ENCODE measurements around the gene RAD51B. TPM values are rescaled to one million over a fixed set of nuclear protein-coding genes. Genes with fewer than 3 reads are reported as not detected.

Gene RAD51B
- polyA plus RNA-seq, 1 experiment: 6.6 TPM

DNA sequence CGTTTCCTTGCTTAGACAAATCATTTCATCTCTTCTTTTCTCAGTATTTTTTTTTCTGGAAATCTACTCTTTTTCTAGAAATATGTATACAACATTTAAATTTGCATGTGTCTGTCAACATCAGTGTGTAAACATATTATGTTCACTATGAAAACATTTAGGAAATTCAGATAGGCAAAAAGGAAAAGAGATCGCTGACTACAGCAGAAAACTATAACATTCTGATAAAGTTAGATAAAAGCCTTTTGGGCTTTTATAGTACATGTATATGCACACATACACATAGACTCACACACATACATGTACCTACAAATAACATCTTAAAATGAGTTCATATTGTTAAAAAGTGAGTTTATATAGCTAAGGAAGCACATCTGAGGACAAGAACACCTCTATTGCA, 142.1 kb downstream of the RAD51B start:
- no peak overlapping the region for H3K27ac ChIP-seq (ENCODE audit: low read depth, low read length)
- H3K9me3 ChIP-seq (ENCODE audit: control insufficient read depth, insufficient read depth, low read length): no peaks in the 10 kb centered on the region
- TF ChIP-seq, protein P1, sequence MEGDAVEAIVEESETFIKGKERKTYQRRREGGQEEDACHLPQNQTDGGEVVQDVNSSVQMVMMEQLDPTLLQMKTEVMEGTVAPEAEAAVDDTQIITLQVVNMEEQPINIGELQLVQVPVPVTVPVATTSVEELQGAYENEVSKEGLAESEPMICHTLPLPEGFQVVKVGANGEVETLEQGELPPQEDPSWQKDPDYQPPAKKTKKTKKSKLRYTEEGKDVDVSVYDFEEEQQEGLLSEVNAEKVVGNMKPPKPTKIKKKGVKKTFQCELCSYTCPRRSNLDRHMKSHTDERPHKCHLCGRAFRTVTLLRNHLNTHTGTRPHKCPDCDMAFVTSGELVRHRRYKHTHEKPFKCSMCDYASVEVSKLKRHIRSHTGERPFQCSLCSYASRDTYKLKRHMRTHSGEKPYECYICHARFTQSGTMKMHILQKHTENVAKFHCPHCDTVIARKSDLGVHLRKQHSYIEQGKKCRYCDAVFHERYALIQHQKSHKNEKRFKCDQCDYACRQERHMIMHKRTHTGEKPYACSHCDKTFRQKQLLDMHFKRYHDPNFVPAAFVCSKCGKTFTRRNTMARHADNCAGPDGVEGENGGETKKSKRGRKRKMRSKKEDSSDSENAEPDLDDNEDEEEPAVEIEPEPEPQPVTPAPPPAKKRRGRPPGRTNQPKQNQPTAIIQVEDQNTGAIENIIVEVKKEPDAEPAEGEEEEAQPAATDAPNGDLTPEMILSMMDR (IDR thresholded peaks at IDR 0.05; ENCODE audit: low read depth, low read length): no peak
- H3K27me3 ChIP-seq (ENCODE audit: control insufficient read depth, insufficient read depth, low read length): no peaks in the 10 kb centered on the region
- CTCF ChIA-PET: no interaction called here
- DNase-seq (ENCODE audit: low read depth, low spot score): no peak
- H3K4me3 ChIP-seq (ENCODE audit: low read depth, low read length): no peak overlapping the region
- POLR2A ChIA-PET: no interaction called here

DNA sequence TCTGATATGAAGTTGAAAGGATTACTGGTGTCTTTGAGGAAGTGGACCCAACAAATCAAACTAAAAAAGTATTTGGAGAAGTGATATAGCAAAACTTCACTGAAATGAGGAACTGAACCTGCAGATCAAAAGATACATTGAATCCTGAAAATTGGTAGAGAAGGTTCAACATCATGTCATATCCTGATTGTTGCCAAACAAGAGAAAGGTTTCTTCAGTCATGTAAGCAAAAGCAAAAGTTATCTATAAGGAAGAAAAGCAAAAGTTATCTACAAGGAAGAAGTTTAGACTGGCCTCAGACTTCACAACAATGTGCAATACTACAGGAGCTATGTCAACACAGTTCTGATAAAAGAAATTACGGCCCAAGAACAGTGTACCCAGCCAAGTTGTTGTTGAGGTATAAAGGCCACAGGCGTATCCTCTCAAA, 142.7 kb downstream of the RAD51B start:
- DNase-seq (ENCODE audit: low read depth, low spot score): no peak
- POLR2A ChIA-PET: no interaction called here
- TF ChIP-seq, protein P1 (IDR thresholded peaks at IDR 0.05; ENCODE audit: low read depth, low read length): no peak

DNA sequence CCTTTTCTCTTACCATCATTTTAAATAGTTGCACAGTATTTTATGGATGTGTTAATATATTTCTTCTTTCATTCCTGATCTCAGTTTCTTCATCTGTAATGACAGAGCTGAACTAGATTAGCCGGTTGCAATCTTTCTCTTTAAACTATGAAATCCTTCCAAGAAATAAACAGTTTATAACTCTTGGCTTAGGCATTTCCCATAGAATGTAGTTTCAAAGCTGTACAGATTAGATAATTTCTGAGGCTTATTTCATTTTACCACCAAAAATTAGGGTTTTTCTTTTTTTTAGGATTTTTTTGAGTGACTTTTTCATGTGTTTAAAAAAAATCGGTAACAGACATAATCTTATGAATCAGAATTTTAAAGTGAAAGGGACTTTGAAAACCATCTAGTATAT, 144.0 kb downstream of the RAD51B start:
- ChIA-PET CTCF (no interaction called here), POLR2A (interaction anchor here (0.6 kb wide), 1 partner anchor 196 kb away, joined by 3 read pairs; no protein-coding TSS in a partner anchor)
- no peaks in the 10 kb centered on the region for H3K9me3 ChIP-seq (ENCODE audit: control insufficient read depth, insufficient read depth, low read length)
- H3K27me3 ChIP-seq (ENCODE audit: control insufficient read depth, insufficient read depth, low read length): no peaks in the 10 kb centered on the region
- TF ChIP-seq, protein P1 (IDR thresholded peaks at IDR 0.05; ENCODE audit: low read depth, low read length): no peak
- no peak for DNase-seq (ENCODE audit: low read depth, low spot score)
- no peak overlapping the region for H3K4me3 ChIP-seq (ENCODE audit: low read depth, low read length)
- H3K27ac ChIP-seq (ENCODE audit: low read depth, low read length): no peak overlapping the region

More for the DNA sequence above, 142.7 kb downstream of the RAD51B start:
- Histone ChIP-seq H3K27ac (ENCODE audit: low read depth, low read length) (no peak overlapping the region), H3K9me3 (ENCODE audit: control insufficient read depth, insufficient read depth, low read length) (no peaks in the 10 kb centered on the region), H3K4me3 (ENCODE audit: low read depth, low read length) (no peak overlapping the region), H3K27me3 (ENCODE audit: control insufficient read depth, insufficient read depth, low read length) (no peaks in the 10 kb centered on the region)
- CTCF ChIA-PET: no interaction called here

DNA sequence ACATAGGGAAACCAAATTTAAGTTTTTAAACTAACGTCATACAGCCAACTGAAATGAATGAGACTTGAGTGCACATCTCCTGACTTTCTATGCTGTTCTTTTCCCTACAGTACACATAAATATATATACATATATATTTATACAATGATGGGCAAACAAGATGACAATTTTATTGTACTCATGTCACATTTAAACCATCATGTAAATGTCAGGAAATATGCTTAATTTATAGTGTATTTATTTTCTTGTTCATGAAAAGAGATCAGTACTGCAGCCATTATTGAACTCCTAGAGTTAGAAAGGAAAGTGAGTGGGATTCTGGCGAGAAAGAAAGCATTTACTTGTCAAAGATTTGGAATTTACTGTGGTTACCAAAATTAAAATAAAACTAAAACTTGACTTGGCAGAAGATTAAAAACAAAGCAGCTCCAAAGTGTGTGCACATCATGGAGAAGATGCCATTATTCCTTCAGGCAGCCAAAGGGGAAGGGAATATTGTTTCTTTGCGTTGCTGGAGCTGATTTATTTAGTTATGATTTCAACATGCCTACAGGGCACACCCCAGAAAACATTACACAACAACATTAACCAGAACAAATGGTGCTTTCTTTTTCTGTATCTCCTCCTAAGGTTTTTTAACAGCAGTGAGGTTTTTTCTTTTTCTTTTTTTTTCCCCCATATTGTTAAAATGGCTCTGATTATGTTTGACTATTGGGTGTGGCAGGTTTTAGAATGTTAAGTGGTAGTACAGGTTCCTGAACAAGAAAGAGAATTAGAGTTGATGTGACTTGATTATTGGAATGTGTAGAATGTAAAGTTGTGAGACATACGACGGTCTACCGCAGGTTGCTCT, 144.6 kb downstream of the RAD51B start:
- DNase-seq (ENCODE audit: low read depth, low spot score): no peak
- TF ChIP-seq, protein P1 (IDR thresholded peaks at IDR 0.05; ENCODE audit: low read depth, low read length): no peak
- CTCF ChIA-PET: no interaction called here
- Histone ChIP-seq H3K27ac (ENCODE audit: low read depth, low read length) (no peak overlapping the region), H3K27me3 (ENCODE audit: control insufficient read depth, insufficient read depth, low read length) (no peaks in the 10 kb centered on the region), H3K9me3 (ENCODE audit: control insufficient read depth, insufficient read depth, low read length) (no peaks in the 10 kb centered on the region), H3K4me3 (ENCODE audit: low read depth, low read length) (no peak overlapping the region)
- POLR2A ChIA-PET: no interaction called here

DNA sequence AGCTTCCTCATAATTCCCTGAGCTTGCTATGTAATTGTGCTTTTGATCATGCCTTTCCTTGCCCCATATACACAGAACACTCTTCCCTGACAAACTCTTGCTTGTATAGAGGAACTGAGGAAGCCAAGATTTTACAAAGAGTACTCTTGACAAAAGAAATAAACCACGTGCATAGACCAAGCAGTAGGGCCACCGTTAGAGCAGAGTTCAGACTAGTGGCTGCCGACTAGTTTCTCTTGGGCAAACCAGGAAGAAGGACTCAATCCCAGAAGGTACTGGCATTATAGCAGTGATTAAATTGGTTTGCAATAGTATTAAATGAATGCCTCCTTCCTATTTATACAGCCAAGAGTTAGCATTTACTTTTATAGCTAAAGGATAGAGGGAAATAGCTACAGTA, 146.1 kb downstream of the RAD51B start:
- POLR2A ChIA-PET: no interaction called here

More for the DNA sequence above, 146.1 kb downstream of the RAD51B start:
- TF ChIP-seq, protein P1 (IDR thresholded peaks at IDR 0.05; ENCODE audit: low read depth, low read length): no peak
- Histone ChIP-seq H3K27me3 (ENCODE audit: control insufficient read depth, insufficient read depth, low read length) (no peaks in the 10 kb centered on the region), H3K27ac (ENCODE audit: low read depth, low read length) (no peak overlapping the region), H3K4me3 (ENCODE audit: low read depth, low read length) (no peak overlapping the region), H3K9me3 (ENCODE audit: control insufficient read depth, insufficient read depth, low read length) (no peaks in the 10 kb centered on the region)
- DNase-seq (ENCODE audit: low read depth, low spot score): no peak
- CTCF ChIA-PET: interaction anchor here (1.3 kb wide), 1 partner anchor 32 kb away, joined by 3 read pairs; no protein-coding TSS in a partner anchor

Measured in AG04450 (cell line).